ENCODE results near the gene R3HDM2.
A peak's percentile ranks its signal among the peaks of the same experiment; 100 is the strongest.

R3HDM2 gene

DNA sequence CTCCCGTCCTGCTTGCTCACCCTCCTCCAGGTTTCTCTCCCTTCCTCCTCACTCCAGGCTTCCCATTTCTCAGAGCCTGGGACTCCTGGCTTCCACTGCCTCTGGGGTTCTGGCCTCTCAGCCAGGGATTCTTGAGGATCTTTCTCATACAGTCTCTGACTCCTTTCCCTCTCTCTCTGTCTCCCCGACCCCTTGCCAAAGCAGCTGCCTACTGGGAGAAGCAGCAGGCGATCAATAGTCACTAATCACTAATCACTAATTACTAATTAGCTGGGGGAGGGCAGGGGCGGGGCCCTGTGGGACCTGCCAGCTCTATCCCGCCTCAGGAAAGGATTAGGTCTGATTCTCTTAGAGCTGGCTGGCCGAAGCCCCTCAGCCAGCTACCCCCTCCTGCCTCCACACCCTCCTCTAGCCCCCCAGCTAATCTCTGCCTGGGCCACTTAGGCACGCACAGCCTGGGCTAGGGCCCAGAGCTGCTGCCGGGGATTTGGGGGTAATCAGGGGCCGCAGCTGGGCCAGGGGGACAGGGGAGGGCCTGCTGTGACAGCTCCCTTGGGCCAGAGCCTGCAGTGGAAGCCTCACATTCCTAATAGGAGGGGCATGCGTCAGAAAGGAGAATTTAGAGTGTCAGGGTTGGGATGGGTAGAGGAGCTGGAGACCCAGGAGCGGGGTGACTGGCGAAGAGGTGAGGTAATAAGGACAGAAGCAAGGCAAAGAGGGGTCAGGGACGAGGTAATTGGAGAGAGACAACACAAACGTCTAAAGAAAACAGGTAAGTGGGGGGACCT is 211.4 kb downstream of the R3HDM2 start:
- Mint-ChIP-seq H3K9me3 (no peaks in the 10 kb centered on the region), H3K4me1 (peaks cover 85% of the 10 kb centered on the region), H3K36me3 (ENCODE audit: low read depth) (no peaks in the 10 kb centered on the region), H3K27ac (no peak overlapping the region), H3K27me3 (ENCODE audit: low read depth, poor library complexity) (peaks cover 85% of the 10 kb centered on the region), H3K4me3 (peak overlapping the region; percentile 85)
- no peak for DNase-seq
- TF ChIP-seq CTCF (IDR thresholded peaks at IDR 0.05): no peak

DNA sequence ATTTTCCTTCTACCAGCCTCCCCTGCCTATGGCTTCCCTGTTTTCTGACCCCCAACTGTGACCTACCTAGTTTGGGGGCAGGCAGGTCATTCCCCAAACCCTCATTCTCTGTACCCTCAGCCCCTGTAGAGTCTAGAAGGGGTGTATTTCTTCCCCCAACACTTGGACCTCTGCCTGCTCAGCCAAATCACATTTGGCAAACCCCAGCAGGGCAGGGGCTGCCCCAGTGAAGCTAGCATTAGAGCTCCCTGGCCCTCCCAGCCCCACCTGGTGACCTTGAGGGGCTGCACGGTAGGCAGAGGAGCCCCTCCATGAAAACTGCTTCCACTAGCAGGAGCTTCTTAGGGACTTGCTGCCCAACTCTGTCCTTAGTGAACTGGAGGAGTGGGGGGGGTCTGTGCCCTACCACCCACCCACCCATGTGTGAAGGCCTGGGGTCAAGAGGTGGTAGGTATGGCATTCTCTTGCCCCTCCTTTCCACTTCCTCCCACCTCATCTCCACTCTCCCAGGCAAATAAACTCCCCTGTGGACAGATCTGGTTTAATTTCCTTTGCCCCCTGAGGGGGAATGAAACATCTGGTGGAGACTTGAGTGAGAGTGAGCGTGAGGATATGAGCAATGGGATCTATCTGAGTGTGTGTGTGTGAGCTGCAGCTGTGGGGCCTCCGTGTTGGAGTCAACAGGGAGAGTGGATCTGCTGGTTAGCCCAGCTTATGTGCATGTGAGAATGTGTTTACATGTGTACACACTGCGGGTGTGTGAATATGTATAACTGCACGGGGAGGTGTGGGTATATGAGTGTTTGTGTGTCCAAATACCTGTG is 212.6 kb downstream of the R3HDM2 start:
- DNase-seq: no peak
- peaks cover 87% of the 10 kb centered on the region for H3K27me3 Mint-ChIP-seq (ENCODE audit: low read depth, poor library complexity)
- H3K9me3 Mint-ChIP-seq: no peaks in the 10 kb centered on the region
- TF ChIP-seq CTCF (IDR thresholded peaks at IDR 0.05): no peak
- no peaks in the 10 kb centered on the region for H3K36me3 Mint-ChIP-seq (ENCODE audit: low read depth)
- H3K4me3 Mint-ChIP-seq: peak overlapping the region; percentile 85
- peaks cover 85% of the 10 kb centered on the region for H3K4me1 Mint-ChIP-seq
- no peak overlapping the region for H3K27ac Mint-ChIP-seq

- Mint-ChIP-seq H3K4me1 (peaks cover 76% of the 10 kb centered on the region), H3K4me3 (peak overlapping the region; percentile 85), H3K36me3 (ENCODE audit: low read depth) (no peaks in the 10 kb centered on the region), H3K9me3 (no peaks in the 10 kb centered on the region), H3K27ac (no peak overlapping the region), H3K27me3 (ENCODE audit: low read depth, poor library complexity) (peaks cover 78% of the 10 kb centered on the region)
- DNase-seq: no peak
- TF ChIP-seq CTCF (IDR thresholded peaks at IDR 0.05): no peak
These were observed 213.6 kb downstream of the R3HDM2 start for GRCh38 chr12:57216921-57217879.

DNA sequence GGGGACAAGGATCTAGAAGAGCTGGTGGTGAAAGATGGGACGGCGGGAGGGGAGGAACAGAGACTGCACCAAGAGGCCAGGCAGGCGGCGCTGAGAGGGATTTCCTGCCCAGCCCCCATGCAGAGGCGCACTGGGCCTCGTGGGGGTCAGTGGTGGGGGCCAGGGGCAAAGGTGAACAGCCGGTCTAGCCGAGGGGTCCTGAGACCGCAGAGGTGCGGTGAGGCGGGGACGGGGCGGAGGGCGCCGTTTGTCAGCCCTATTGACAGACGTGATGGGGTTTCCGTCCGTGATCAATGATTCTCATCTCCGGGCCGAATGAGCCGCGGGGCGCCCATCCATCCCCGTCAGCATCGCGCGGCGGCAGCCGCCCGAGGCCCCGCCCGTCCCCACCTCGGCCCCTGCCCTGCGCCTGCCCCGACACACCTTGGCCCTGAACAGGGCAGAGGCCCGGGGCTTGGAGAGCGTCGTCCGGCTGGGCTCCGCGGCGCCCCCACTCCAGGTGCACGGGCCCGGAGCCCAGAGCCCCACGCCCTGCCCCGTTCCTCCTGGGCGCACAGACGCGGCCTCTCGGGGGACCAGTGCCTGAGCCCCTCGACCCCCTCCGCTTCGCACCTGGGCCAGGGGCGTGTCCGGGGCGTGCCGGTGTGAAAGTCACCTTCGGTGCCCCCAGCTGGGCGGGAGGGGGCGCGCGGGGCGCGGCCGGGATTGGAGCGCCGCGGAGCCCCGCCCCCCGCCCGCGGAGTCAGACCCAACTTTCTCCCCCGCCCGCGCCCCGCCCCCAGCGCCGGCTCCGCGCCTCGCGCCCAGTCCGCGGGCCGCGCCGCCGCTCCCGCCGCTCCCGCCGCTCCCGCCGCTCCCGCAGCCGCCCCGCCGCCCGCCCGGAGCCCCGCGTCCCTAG is 214.6 kb downstream of the R3HDM2 start, which contains the start of gene NXPH4:
Gene NXPH4 (plus strand): TSS at position 781 of the 898 bp plus-strand sequence. CDS start 176 bp downstream, outside the sequence.
- H3K4me3 Mint-ChIP-seq: peak within 1 kb of the TSS; percentile 85
- H3K27ac Mint-ChIP-seq: no peak within 1 kb of the TSS
- no peaks in the 10 kb centered on the region for H3K36me3 Mint-ChIP-seq (ENCODE audit: low read depth)
- H3K27me3 Mint-ChIP-seq (ENCODE audit: low read depth, poor library complexity): peaks cover 71% of the 10 kb centered on the region
- peaks cover 68% of the 10 kb centered on the region for H3K4me1 Mint-ChIP-seq
- no peaks in the 10 kb centered on the region for H3K9me3 Mint-ChIP-seq
- DNase-seq: peak; percentile 84
- no peak for TF ChIP-seq CTCF (IDR thresholded peaks at IDR 0.05)

- Mint-ChIP-seq H3K4me1 (peaks cover 62% of the 10 kb centered on the region), H3K36me3 (ENCODE audit: low read depth) (no peaks in the 10 kb centered on the region), H3K27ac (no peak overlapping the region), H3K27me3 (ENCODE audit: low read depth, poor library complexity) (peaks cover 65% of the 10 kb centered on the region), H3K9me3 (no peaks in the 10 kb centered on the region), H3K4me3 (peak overlapping the region; percentile 77)
- no peak for DNase-seq
- no peak for TF ChIP-seq CTCF (IDR thresholded peaks at IDR 0.05)
These were observed 215.2 kb downstream of the R3HDM2 start for GRCh38 chr12:57215668-57216013.
